Choroid plexus epithelial cell (primary cell): ENCODE data around the gene FAM168B.

Source experiments
- DNase-seq: peaks from one replicate; pipeline ENCODE4 v3.0.0-alpha.2; 2010; ENCODE audit warnings: low read depth
- H3K4me3 ChIP-seq: 2 replicates; pipeline ENCODE4 v1.5.1; 2011; ENCODE audit warnings: low read depth, mild to moderate bottlenecking, control low read depth, low read length, moderate library complexity
- TF ChIP-seq, protein P1 (sequence below): conservative IDR thresholded peaks from 2 replicates; pipeline ENCODE4 v1.5.1; 2011; ENCODE audit warnings: low read depth, mild to moderate bottlenecking, control low read depth, inconsistent platforms, low read length, moderate library complexity

FAM168B gene

DNA sequence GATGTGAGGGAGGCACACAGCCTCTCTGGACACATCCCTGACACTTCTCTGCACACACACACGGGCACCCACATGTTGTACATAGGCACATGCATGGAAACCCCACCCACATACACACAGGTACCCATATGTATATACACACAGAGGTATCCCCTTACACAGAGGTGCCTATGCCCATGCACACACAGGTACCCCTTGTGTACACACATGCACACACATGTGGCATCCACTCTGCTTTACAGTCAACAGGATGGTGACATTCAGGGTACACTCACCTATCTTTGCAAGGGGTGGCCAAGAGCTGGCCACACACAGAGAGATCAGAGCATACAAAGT lies 59.5 kb downstream of the FAM168B start:
- H3K4me3 ChIP-seq, result no peak overlapping the region
- TF ChIP-seq, protein P1, sequence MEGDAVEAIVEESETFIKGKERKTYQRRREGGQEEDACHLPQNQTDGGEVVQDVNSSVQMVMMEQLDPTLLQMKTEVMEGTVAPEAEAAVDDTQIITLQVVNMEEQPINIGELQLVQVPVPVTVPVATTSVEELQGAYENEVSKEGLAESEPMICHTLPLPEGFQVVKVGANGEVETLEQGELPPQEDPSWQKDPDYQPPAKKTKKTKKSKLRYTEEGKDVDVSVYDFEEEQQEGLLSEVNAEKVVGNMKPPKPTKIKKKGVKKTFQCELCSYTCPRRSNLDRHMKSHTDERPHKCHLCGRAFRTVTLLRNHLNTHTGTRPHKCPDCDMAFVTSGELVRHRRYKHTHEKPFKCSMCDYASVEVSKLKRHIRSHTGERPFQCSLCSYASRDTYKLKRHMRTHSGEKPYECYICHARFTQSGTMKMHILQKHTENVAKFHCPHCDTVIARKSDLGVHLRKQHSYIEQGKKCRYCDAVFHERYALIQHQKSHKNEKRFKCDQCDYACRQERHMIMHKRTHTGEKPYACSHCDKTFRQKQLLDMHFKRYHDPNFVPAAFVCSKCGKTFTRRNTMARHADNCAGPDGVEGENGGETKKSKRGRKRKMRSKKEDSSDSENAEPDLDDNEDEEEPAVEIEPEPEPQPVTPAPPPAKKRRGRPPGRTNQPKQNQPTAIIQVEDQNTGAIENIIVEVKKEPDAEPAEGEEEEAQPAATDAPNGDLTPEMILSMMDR, result no peak
- DNase-seq, result no peak

DNA sequence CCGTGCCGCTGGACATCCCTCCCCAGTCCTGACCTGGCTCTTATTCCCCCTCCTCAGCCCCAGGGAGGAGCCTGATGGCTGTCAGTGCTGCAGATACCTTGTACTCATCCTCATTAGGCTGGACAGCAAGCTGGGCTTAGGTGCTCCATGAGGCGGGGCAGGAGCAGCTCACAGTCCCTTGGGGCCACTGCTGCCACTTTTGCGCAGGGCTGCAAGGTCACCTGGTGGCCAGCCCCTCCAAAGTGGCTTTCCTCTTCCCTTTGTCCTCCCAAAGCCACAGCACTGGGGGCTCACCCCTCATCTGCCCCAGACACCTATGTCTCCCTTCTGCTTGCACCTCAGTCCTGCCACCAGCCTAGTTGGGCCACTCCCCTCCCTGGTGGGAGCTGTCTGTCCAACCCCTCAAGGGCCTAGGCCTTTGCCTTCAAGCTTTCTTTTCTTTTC lies 60.8 kb downstream of the FAM168B start:
- no peak for DNase-seq
- no peak overlapping the region for H3K4me3 ChIP-seq
- TF ChIP-seq, protein P1, result no peak

DNA sequence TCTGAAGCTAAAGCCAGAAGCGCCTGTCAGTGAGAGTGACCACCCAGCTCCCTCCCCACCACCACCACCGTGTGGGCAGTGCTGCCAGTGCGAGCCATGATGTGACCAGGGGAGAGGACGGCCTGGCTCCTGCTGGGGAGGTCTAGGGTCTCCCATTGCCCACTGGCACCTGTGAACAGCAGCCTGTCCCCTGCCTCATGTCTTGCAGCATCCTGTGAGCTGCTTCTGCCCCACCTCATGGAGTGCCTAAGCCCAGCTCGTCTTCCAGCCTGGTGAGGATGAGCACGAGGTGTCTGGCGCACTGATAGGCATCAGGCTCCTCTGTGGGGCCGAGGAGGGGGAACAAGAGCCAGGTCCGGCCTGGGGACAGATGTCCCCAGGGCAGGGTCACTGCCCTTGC lies 61.4 kb downstream of the FAM168B start:
- TF ChIP-seq, protein P1, result no peak
- no peak for DNase-seq
- H3K4me3 ChIP-seq, result no peak overlapping the region

DNA sequence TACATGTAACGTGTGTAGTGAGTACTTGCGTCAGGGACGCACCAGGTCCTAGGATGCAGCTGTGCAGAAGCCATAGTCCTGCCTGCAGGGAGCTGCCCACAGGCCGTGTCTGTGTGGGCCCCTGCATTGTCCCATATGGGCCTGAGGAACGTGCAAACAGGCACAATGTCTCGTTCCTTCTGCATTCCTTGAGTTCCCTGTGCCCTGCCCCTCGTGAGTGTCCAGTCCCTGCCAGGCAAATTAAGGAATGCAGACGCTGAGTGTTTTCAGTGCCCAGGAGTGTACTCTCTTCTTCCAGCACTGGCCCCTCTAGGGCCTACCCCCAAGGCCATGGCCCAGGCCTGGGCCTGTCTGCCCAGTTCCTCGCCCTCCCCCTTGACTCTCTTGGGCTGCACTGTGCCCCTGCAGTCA lies 61.8 kb downstream of the FAM168B start:
- TF ChIP-seq, protein P1, result no peak
- H3K4me3 ChIP-seq, result no peak overlapping the region
- no peak for DNase-seq

DNA sequence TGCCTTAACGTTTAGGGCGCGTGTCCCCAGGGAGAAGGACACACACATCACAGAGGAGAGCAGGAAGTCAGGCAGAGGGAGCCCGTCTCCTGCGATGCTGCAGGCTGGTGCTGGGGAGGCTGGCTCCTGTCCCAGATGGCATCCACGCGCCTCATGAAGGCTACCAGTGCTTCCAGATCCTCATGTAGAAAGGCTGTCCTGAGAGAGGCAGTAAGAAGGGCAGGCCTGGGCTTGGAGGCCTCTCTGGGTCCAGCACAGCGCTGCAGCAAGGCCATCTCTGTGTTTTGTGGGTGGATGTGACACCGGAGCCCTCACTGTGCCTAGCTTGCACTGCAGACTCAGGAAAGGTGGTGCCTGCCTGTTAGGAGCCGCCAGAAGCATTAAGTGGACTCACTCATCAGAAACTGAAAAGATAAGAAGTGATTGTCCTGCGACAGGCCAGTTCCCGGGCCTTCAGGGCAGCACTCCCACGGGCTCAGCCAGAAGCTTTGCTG lies 62.7 kb downstream of the FAM168B start:
- TF ChIP-seq, protein P1, result no peak
- DNase-seq, result no peak
- H3K4me3 ChIP-seq, result no peak overlapping the region

DNA sequence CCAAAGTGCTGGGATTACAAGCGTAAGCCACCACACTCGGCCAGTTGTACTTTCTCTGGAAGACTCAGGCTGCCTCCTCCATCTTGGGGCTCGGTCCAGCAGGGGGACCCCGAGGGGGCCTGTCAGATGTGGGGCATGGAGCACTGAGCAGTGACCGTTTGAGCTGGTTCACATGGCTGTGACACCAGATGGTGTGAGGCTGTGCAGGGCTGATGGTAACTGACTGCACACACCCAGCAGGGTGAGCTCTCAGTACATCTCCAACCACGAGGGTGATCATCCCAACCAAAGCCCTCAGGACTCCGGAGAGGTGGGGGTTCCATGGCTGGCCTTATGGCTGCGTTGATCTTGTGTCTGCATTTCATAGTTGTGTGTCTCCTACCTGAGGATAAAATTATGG lies 63.4 kb downstream of the FAM168B start:
- DNase-seq, result no peak
- TF ChIP-seq, protein P1, result no peak
- no peak overlapping the region for H3K4me3 ChIP-seq
